Astrocyte of the cerebellum (primary cell): ENCODE results near the gene TLCD4.

ENCODE experiments used
- DNase-seq: peaks from one replicate; pipeline ENCODE4 v3.0.0-alpha.2; 2011; ENCODE audit warnings: low read depth
- H3K4me3 ChIP-seq: 2 replicates; pipeline ENCODE4 v1.5.1; 2011; ENCODE audit warnings: mild to moderate bottlenecking, low read depth, low read length, moderate library complexity
- in situ Hi-C: cut with HindIII; loops from 2 replicates; pipeline ENCODE4 v1.10.0; 2017; ENCODE audit warnings: low sequenced_read_pairs
- TF ChIP-seq, protein P1 (sequence below): IDR thresholded peaks from 2 replicates; pipeline ENCODE4 v1.5.1; 2012; ENCODE audit warnings: low read length, low read depth, moderate library complexity, mild to moderate bottlenecking; ENCODE audit errors: missing control alignments

TLCD4 gene

DNA sequence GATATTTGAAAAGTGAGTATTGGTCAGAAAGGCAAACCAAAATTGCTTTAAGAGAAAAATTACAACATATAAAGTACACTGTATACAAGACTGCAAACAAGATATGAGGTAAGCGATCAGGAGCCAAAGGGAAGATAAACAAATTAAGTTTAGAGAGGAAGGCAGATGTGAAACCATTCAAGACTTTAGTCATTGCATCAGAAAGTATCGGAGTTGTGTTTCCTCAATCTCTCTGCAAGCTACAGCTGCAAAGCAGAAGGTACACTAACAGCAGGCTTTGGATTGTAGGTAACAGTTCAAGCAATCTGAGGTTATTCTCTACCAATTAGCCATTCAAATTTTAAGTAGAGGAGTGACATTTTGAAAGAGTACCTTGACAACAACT is 21.3 kb upstream of the TLCD4 start:
- TF ChIP-seq, protein P1, sequence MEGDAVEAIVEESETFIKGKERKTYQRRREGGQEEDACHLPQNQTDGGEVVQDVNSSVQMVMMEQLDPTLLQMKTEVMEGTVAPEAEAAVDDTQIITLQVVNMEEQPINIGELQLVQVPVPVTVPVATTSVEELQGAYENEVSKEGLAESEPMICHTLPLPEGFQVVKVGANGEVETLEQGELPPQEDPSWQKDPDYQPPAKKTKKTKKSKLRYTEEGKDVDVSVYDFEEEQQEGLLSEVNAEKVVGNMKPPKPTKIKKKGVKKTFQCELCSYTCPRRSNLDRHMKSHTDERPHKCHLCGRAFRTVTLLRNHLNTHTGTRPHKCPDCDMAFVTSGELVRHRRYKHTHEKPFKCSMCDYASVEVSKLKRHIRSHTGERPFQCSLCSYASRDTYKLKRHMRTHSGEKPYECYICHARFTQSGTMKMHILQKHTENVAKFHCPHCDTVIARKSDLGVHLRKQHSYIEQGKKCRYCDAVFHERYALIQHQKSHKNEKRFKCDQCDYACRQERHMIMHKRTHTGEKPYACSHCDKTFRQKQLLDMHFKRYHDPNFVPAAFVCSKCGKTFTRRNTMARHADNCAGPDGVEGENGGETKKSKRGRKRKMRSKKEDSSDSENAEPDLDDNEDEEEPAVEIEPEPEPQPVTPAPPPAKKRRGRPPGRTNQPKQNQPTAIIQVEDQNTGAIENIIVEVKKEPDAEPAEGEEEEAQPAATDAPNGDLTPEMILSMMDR = no peak
- DNase-seq = no peak
- H3K4me3 ChIP-seq = no peak overlapping the region
- in situ Hi-C loops = no loop called here

DNA sequence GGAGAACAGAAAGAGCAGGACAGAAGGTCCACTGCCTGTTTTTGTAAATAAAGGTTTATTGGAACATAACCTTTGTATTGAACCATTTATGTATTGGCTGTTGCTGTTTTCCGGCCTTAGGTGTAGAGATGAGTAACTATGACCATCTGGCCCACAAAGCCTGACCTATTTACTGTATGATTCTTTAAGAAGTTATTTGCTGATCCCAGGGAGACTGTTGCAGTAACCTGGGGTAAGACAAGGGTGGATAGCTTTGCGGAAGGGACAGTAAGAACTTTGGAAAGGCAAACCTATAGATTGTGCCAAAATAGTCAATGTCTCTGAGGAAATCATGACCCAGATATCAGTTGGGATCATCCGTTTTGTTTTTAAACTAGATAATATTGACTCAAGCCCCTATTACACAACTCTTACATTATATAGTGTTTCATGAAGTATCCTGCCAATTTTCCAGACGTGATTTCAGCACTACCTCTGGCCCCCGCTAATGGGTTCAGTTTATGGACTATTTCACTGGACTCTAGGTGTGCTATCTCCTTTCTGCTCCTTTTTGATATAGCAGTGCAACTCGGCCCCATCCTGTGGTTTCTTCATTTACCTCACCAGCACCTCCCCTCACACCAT is 20.8 kb upstream of the TLCD4 start:
- TF ChIP-seq, protein P1 = no peak
- no peak for DNase-seq
- in situ Hi-C loops = no loop called here
- H3K4me3 ChIP-seq = no peak overlapping the region

DNA sequence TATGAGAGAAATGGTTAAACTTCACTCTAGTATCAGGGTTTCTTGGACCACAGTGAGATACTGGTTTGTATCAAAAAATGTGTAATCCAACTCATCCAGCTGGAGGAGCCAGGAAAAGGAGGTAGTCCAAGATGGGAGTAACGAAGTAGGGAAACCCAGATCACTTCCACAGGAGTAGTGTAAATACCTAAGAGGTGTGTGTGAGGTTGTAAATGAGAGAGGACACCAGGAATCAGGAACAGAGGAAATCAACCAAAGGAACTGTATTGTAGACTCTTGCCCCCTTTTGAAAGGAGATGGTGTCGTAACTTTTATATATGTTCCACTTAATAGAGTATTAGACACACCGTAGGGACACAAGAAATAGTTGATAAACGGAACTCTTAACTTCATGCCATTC is 19.7 kb upstream of the TLCD4 start:
- DNase-seq = no peak
- in situ Hi-C loops = no loop called here
- TF ChIP-seq, protein P1 = no peak
- no peak overlapping the region for H3K4me3 ChIP-seq

DNA sequence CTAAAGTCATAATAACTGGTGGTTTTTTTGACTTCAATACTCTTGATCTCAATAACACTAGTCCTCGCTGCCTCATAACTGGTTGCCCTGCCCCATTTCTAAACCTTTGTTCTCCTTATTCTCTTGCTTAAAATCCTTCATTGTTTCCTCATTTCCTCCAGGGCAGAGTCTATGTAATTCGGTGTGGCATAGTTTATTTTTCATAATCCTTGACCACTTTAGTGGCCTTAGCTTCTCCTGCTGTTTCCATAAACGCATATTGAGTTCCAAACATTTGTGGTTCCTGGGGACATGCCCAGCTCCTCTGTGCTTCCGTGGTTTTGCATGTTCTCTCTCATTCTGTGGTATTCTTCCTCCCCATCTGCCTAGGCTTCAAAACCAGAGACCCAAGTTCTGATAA is 19.0 kb upstream of the TLCD4 start:
- DNase-seq = peak; percentile 85
- TF ChIP-seq, protein P1 = no peak
- H3K4me3 ChIP-seq = no peak overlapping the region
- in situ Hi-C loops = no loop called here

DNA sequence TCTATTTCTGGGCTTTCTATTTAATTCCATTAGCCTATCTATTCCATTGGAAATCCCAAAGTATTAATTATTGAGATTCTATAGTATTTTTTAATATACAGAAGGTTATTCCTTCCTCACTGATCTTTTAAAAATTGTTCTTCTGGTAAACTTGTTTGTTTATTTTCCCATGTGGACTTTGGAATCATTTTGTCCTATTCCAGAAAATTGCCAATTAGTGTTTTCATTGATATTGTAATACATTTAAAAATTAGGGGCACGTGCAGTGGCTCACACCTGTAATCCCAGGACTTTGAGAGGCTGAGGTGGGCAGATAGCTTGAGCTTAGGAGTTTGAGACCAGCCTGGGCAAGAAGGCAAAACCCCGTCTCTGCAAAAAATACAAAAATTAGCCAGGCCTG is 8.4 kb upstream of the TLCD4 start:
- in situ Hi-C loops = no loop called here
- no peak overlapping the region for H3K4me3 ChIP-seq
- DNase-seq = no peak
- TF ChIP-seq, protein P1 = no peak

DNA sequence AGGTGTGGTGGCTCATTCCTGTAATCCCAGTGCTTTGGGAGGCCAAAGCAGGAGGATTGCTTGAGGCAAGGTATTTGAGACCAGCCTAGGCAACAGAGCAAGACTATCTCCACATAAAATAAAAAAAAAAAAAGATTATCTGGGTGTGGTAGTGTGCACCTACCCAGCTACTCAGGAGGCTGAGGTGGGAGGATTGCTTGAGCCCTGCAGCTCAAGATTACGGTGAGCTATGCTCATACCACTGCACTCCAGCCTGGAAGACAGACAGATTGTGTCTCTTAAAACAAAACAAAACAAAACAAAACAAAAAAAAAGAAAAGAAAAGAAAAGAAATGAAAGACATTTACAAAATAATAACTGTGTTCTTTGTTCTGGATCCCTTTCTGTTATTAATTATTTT is 6.1 kb upstream of the TLCD4 start:
- no peak for DNase-seq
- TF ChIP-seq, protein P1 = no peak
- no peak overlapping the region for H3K4me3 ChIP-seq
- in situ Hi-C loops = no loop called here
